Globus pallidus (tissue), 1 donor: ENCODE results near the gene APOM.

ENCODE experiments used
- DNase-seq: peaks from one replicate; pipeline ENCODE4 v3.0.0-alpha.2; 2015; ENCODE audit warnings: low spot score

APOM gene

DNA sequence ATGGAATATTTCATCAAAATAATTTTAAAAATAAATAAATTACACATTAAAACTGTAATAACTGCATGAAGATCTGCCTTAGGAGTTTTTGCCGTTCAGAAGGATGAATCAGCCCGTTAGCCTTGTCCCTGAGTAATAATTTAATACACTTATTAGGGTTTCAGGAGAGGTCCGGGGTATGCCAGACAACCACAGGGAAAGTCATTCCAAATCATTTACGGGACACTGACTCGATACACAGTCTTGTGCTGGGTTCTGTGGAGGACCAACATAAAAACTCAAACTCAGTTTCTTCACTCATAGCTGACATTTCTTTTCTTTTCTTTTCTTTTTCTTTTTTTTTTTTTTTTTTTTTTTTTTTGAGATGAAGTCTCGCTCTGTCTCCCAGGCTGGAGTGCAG, 50.2 kb downstream of the APOM start:
- DNase-seq = no peak

- no peak for DNase-seq
These were observed 50.9 kb downstream of the APOM start, which contains the start of gene LY6G6F for GRCh38 chr6:31706599-31706998. TSS of gene LY6G6F (plus strand) at chr6:31706866. CDS start at chr6:31706907, 41 bp downstream.

DNA sequence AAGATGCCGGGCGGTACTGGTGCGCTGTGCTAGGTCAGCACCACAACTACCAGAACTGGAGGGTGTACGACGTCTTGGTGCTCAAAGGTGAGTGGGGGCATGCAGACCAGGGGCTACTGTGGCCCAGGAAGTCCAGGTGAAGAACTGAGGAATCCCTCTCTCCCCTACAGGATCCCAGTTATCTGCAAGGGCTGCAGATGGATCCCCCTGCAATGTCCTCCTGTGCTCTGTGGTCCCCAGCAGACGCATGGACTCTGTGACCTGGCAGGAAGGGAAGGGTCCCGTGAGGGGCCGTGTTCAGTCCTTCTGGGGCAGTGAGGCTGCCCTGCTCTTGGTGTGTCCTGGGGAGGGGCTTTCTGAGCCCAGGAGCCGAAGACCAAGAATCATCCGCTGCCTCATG, 52.0 kb downstream of the APOM start:
- no peak for DNase-seq
